ENCODE data around the gene BMERB1.
A peak's percentile ranks its signal among the peaks of the same experiment; 100 is the strongest.

The BMERB1 gene

GRCh38 chr16:15616012-15616411 is 181.6 kb downstream of the BMERB1 start:
- DNase-seq (ENCODE audit: low spot score) = no peak

- no peak for DNase-seq (ENCODE audit: low spot score)
These were observed 182.2 kb downstream of the BMERB1 start for GRCh38 chr16:15616475-15617165.

DNA sequence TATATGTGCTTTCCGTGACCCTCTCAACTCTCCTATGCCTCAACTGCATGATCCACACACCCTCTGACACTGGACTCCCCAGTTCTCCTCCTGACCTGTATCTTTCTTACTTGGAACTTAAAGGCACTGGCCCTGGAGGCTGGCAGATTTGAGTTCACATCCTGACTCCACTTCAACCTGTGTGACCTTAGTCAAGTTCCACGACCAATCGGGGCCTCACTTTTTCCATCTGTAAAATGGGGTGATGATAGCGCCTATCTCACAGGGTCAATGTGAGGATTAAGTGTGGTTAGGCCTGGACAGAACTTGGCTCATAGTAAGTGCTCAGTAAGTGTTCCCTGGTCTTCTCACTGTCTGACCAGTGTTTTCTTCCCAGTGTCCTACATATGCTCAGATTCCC is 183.5 kb downstream of the BMERB1 start:
- DNase-seq (ENCODE audit: low spot score) = no peak

DNA sequence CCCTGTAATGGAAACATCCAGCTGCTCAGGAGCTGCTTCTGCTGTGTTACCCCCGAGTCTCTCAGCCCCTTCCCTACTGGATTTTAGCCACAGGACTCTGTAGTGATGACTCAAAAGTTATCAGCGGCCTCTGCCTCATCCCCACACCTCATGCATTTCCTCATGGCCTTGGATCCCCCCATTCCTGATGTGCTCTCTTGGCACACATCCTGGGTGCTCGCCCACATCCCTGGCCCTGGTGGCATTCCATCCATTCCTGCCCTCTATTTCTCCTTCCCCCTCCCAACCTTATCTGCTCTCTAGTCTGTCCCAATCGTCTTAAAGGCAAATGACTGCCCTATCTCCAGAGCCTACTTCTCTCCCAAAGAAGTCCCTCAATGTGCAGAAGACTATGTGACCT is 184.0 kb downstream of the BMERB1 start:
- peak; percentile 90 for DNase-seq (ENCODE audit: low spot score)

GRCh38 chr16:15620611-15621195 is 186.3 kb downstream of the BMERB1 start:
- peak; percentile 35 for DNase-seq (ENCODE audit: low spot score)

DNA sequence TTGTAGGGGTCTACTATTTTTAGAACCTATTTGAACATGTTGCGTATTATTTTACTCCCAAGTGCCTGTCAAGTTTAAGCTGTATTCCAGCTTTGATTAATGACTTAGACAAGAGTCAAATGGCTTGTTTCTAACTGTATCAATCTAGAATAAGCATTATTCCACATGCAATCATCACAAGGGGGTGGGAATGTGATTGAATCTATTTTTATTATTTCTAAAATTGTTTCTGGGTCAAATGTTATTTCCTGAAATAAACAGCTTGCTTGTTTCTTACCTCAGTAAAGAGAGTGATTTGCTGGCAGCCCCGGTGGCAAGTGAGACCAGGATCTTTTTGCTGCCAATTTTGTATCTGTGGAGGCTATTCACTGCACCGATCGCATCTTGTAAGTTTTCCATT is 187.1 kb downstream of the BMERB1 start:
- DNase-seq (ENCODE audit: low spot score) = no peak

GRCh38 chr16:15621889-15622288 is 187.5 kb downstream of the BMERB1 start:
- no peak for DNase-seq (ENCODE audit: low spot score)

- no peak for DNase-seq (ENCODE audit: low spot score)
These were observed 197.5 kb downstream of the BMERB1 start for GRCh38 chr16:15631730-15632409.

- no peak for DNase-seq (ENCODE audit: low spot score)
These were observed 201.5 kb downstream of the BMERB1 start for GRCh38 chr16:15635926-15636325.

GRCh38 chr16:15636392-15636873 is 202.0 kb downstream of the BMERB1 start:
- DNase-seq (ENCODE audit: low spot score) = no peak

All from kidney tubule cell (primary cell).